Measurements from ENCODE around the gene ADGRB2. TPM values are rescaled to one million over a fixed set of nuclear protein-coding genes. Genes with fewer than 3 reads are reported as not detected.
A peak's percentile ranks its signal among the peaks of the same experiment; 100 is the strongest.

ADGRB2 gene
- total and polyA plus RNA-seq, 3 donors from 2014 or later, result 11.8 to 18.0 (median 15.7) TPM

- Histone ChIP-seq H3K9me3 (no peaks in the 10 kb centered on the region), H3K27ac (no peak overlapping the region), H3K4me1 (no peaks in the 10 kb centered on the region), H3K36me3 (ENCODE audit: low read depth, missing control alignments) (no peaks in the 10 kb centered on the region), H3K27me3 (no peaks in the 10 kb centered on the region), H3K4me3 (no peak overlapping the region)
- DNase-seq, result no peak
- no peak for TF ChIP-seq POLR2A (IDR thresholded peaks at IDR 0.05)
- TF ChIP-seq, protein P1, sequence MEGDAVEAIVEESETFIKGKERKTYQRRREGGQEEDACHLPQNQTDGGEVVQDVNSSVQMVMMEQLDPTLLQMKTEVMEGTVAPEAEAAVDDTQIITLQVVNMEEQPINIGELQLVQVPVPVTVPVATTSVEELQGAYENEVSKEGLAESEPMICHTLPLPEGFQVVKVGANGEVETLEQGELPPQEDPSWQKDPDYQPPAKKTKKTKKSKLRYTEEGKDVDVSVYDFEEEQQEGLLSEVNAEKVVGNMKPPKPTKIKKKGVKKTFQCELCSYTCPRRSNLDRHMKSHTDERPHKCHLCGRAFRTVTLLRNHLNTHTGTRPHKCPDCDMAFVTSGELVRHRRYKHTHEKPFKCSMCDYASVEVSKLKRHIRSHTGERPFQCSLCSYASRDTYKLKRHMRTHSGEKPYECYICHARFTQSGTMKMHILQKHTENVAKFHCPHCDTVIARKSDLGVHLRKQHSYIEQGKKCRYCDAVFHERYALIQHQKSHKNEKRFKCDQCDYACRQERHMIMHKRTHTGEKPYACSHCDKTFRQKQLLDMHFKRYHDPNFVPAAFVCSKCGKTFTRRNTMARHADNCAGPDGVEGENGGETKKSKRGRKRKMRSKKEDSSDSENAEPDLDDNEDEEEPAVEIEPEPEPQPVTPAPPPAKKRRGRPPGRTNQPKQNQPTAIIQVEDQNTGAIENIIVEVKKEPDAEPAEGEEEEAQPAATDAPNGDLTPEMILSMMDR (IDR thresholded peaks at IDR 0.05), result no peak
- intact Hi-C loops (cut with DNase I; ENCODE audit: low total_unique reads), result no loop called here
- WGBS, 2 donors, result 76 to 85% methylated on average over 11 to 12 of the region's 12 CpGs
Observed at GRCh38 chr1:31725777-31726535, 38.2 kb downstream of the ADGRB2 start.

- H3K27me3 ChIP-seq, result no peaks in the 10 kb centered on the region
- no peak for DNase-seq
- WGBS, 2 donors, result 92 to 94% methylated on average over 10 of the region's 10 CpGs
- intact Hi-C loops (cut with DNase I; ENCODE audit: low total_unique reads), result no loop called here
- H3K27ac ChIP-seq, result no peak overlapping the region
- H3K36me3 ChIP-seq (ENCODE audit: low read depth, missing control alignments), result no peaks in the 10 kb centered on the region
- no peaks in the 10 kb centered on the region for H3K4me1 ChIP-seq
- H3K9me3 ChIP-seq, result no peaks in the 10 kb centered on the region
- no peak for TF ChIP-seq POLR2A (IDR thresholded peaks at IDR 0.05)
- TF ChIP-seq, protein P1 (IDR thresholded peaks at IDR 0.05), result no peak
- H3K4me3 ChIP-seq, result no peak overlapping the region
Observed at GRCh38 chr1:31725134-31725533, 39.0 kb downstream of the ADGRB2 start.

DNA sequence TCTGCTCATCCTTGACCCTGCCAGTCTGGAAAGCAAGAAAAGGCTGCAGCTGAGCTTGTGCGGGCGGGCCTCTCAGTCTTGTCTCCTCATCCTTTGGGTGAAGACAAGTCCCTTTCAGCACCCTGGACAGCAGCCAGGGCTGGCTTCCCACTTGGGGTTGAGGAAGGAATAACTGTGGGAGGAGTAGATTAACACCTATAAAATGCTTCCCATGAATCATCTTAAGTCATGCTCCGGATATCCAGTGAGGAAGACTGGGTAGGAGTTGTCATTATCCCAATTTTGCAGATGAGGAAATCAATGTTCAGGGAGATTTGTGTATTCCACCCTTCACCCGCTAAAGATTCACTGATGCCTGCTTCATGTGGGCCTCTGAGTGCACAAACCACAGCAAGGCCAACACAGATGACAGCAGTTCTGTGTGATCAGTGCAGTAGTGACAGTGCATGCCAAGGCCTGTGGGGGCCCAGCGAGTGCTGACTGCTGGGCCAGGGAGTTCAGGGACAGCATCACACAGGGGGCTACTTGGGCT is 40.2 kb downstream of the ADGRB2 start:
- no peaks in the 10 kb centered on the region for H3K36me3 ChIP-seq (ENCODE audit: low read depth, missing control alignments)
- H3K27ac ChIP-seq, result no peak overlapping the region
- peak; percentile 80 for DNase-seq

DNA sequence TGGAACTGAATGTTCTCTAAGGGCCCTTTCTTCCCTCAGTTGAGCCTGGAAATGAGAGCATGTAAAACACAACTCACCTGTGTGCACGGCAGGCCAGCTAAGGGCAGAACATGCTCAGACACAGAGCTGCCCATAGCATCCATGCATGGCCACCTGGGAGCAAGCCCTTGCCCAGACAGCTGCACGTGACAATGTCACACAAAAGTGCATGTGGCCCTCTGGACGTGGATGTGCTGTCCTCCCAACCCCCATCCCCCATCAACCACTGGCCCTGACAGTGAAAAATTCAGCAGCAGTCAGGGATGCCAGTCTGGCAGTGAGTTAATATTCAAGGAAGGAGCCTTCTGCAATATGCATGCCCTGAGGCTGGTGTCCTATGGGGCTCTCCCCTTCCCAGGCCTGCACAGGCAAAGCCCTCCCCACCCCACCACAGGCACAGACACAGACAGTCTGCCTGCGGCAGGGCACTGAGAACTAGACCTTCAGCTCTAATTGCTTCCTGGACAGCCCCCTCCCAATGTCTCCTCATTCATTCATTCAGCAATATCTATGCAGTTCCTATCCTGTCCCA is 45.7 kb downstream of the ADGRB2 start:
- no peak overlapping the region for H3K27ac ChIP-seq
- no peaks in the 10 kb centered on the region for H3K9me3 ChIP-seq
- no peaks in the 10 kb centered on the region for H3K36me3 ChIP-seq (ENCODE audit: low read depth, missing control alignments)
- peaks cover 11% of the 10 kb centered on the region for H3K4me1 ChIP-seq
- intact Hi-C loops (cut with DNase I; ENCODE audit: low total_unique reads), result no loop called here
- no peak overlapping the region for H3K4me3 ChIP-seq
- WGBS, 2 donors, result 82 to 84% methylated on average over 4 of the region's 4 CpGs
- no peaks in the 10 kb centered on the region for H3K27me3 ChIP-seq
- no peak for DNase-seq
- TF ChIP-seq, protein P1 (IDR thresholded peaks at IDR 0.05), result no peak
- TF ChIP-seq POLR2A (IDR thresholded peaks at IDR 0.05), result no peak

More for the DNA sequence above, 40.2 kb downstream of the ADGRB2 start:
- Histone ChIP-seq H3K4me1 (no peaks in the 10 kb centered on the region), H3K4me3 (no peak overlapping the region), H3K9me3 (no peaks in the 10 kb centered on the region), H3K27me3 (no peaks in the 10 kb centered on the region)
- 60 to 61% methylated on average over 5 of the region's 5 CpGs for WGBS, 2 donors
- TF ChIP-seq POLR2A (IDR thresholded peaks at IDR 0.05), result no peak
- TF ChIP-seq, protein P1 (IDR thresholded peaks at IDR 0.05), result no peak
- intact Hi-C loops (cut with DNase I; ENCODE audit: low total_unique reads), result no loop called here
